ENCODE measurements around the gene C1GALT1.

C1GALT1 gene

DNA sequence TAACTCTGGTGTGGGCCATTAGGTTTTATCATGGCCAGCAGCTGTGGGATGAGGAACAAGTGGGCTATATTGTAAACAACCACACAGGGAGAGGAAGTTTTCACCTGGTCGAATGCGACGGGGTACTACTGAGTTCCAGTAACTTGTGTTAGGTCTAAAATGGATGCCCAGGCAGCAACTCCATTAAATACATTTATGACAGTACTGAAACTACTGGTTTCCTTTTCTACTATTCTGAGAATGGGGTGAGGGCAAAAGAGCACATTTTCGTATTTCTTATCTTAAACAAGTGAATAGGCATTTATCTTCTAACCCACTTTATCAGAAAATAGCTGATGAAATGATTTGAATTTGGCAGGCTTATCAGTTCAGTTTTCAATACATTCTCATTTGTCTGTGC, 109.7 kb downstream of the C1GALT1 start:
- DNase-seq = no peak

DNA sequence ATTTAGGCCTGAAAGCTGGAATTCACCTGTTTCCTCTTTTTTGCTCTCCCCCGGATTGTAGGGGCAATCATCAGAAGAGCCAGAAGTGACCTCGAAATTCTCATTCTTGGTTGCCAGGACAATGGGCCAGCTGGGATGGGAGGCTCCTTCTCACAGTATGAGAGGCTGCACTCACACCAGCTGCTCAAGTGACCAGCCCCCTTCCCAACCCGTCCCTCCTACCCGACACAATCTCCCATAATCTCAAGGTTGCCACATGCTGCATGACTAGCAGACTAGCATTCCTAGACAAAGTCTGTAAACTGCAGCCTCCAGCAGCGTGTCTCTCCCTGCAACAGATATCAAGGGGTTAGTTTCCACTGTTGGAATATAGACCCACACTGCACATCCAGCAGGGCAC, 110.3 kb downstream of the C1GALT1 start:
- no peak for DNase-seq

DNA sequence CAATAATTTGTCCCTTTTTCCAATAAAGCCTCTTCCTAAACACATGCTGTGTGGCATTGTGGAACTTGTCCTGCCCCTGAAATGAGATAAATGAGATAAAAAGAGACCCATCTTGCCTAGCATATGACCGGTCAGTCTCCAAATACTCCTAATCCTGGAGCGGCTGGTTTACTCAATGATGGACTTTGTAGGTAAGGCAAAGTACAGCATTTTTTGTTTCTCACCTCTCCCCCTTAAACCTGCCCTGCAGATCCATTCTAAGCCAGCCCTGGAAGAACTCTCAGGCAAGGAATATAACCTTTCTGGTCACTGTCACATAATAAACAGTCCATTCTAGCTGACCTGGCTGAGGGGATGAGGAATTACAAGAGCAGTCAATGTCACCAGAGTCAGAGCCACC, 110.7 kb downstream of the C1GALT1 start:
- no peak for DNase-seq

DNA sequence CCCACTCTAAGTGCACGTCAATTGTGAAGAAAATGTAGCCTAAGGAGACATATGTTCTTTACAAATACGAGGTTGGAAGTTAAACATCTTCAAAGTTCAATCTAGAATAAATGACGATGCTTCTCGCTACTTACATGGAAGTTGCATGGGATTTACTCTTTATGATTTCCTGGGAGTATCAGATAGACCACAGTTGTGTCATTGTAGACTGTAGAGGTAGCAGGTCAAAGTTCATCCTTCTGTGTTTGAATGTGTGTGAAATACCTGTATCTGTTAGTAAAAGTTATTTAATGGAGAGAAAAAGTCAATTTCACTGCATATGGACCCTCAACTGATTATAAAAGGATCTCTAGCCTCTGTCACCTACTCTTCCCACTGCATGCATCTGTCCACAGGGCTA, 112.6 kb downstream of the C1GALT1 start:
- no peak for DNase-seq

Data from stimulated activated CD4-positive, alpha-beta T cell treated with anti-CD3 and anti-CD28 coated beads, Interleukin-4, amount 100 ng/mL, for 4 hours (primary cell).